CD1c-positive myeloid dendritic cell (primary cell): ENCODE data around the gene CAPRIN2.

Source experiments
- DNase-seq: peaks from one replicate; pipeline ENCODE4 v3.0.0-alpha.2; 2016; ENCODE audit errors: extremely low spot score

The CAPRIN2 gene, protein sequence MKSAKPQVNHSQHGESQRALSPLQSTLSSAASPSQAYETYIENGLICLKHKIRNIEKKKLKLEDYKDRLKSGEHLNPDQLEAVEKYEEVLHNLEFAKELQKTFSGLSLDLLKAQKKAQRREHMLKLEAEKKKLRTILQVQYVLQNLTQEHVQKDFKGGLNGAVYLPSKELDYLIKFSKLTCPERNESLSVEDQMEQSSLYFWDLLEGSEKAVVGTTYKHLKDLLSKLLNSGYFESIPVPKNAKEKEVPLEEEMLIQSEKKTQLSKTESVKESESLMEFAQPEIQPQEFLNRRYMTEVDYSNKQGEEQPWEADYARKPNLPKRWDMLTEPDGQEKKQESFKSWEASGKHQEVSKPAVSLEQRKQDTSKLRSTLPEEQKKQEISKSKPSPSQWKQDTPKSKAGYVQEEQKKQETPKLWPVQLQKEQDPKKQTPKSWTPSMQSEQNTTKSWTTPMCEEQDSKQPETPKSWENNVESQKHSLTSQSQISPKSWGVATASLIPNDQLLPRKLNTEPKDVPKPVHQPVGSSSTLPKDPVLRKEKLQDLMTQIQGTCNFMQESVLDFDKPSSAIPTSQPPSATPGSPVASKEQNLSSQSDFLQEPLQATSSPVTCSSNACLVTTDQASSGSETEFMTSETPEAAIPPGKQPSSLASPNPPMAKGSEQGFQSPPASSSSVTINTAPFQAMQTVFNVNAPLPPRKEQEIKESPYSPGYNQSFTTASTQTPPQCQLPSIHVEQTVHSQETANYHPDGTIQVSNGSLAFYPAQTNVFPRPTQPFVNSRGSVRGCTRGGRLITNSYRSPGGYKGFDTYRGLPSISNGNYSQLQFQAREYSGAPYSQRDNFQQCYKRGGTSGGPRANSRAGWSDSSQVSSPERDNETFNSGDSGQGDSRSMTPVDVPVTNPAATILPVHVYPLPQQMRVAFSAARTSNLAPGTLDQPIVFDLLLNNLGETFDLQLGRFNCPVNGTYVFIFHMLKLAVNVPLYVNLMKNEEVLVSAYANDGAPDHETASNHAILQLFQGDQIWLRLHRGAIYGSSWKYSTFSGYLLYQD

DNA sequence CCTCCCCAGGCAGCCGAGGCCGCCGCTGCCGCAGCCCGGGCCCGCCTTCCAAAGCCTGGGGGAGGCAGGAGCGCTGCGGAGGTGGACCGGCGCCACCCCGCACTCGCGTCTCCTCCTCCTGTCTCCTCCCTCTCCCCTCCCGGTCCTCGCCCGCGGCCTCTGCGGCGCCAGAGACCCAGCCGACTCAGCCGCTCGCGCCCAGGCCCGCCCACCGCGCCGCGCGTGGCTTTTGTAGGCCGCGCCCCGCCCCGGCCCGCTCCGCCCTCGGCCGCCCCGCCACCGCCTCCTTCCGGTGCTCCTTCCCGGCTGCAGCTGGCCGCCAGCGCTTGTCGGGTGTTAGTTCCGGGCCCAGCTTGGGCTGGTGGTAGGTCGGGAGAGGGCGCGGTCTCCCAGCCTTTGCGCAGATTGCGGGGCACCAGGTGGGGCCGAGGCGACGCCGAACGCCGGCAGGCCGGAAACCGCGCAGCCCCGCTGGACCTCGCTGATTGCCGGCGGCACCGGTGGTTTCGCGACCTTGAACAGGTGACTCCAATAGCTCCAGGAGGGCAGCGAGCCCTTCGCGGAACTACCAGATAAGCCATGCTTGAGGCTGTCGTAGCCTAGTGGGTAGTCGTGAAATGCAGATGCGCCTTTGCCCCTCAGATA lies at the start of gene CAPRIN2:
CAPRIN2 (minus strand) TSS at position 202 of the 645 bp plus-strand sequence. CDS start 1,431 bp downstream, outside the sequence.
- peak; percentile 96 for DNase-seq

DNA sequence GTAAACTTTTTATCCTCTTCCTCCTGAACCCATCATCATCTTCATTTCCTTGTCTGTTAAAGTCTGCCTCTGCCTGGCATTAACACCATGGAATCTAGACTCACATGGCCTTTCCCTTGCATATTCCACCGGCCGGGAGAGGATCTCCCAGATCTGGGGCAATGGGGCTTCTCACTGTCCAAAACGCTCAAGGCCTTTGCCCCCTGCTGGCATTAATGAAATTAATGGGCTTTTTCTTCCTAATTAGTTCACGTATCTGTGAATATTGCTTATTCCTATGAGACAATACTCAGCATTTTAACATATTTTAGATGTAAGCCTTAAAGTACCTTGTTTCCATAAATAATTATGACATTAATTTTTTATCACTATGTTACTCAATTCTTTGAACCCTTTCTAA lies 42.9 kb upstream of the CAPRIN2 start:
- no peak for DNase-seq

DNA sequence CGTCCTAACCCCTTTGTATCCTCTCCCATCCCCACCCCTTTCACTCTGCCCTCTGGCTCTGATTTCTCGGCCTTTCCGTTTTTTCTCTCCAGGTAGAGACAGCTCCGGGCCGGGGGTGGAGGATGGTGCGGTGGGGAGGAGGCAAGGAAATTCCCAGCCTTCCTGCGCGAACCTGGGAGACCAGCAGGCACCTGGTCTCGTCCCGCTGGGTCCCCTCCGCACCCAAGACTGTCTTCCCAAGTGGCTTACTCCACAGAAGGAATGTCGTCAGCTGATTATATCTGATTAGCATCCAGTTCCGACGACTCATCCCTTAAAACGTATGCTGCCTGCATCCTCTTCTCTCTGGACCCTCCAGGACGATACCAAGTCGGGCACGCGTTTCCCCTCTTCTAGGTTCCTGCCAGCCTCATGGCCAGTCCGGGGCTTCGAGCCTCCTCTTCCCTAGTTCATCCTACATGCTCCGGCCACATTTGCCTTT lies 42.2 kb upstream of the CAPRIN2 start:
- DNase-seq: no peak

DNA sequence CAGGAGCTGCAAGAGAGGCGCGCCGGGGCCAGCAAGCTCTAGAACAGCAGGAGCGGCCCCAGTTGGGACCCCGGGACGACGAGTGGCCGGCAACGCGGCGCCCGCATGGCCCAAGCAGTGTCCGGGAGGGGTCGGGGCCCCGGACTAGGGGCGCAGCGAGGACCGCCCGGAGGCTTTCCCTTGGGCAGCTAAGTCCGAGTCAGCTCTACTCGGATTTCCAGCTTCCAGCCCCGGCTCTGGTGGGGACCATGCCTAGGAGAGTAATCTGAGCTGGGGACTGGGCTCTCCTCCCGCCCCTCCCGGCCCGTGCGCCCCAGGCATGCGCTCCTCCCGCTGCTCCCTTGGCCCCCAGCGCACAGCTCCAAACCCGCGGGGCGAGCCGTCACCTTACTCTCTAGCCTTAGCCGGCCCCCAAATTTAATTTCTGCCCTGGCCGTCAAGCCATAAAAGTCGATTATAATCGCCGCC lies 41.6 kb upstream of the CAPRIN2 start:
- no peak for DNase-seq

DNA sequence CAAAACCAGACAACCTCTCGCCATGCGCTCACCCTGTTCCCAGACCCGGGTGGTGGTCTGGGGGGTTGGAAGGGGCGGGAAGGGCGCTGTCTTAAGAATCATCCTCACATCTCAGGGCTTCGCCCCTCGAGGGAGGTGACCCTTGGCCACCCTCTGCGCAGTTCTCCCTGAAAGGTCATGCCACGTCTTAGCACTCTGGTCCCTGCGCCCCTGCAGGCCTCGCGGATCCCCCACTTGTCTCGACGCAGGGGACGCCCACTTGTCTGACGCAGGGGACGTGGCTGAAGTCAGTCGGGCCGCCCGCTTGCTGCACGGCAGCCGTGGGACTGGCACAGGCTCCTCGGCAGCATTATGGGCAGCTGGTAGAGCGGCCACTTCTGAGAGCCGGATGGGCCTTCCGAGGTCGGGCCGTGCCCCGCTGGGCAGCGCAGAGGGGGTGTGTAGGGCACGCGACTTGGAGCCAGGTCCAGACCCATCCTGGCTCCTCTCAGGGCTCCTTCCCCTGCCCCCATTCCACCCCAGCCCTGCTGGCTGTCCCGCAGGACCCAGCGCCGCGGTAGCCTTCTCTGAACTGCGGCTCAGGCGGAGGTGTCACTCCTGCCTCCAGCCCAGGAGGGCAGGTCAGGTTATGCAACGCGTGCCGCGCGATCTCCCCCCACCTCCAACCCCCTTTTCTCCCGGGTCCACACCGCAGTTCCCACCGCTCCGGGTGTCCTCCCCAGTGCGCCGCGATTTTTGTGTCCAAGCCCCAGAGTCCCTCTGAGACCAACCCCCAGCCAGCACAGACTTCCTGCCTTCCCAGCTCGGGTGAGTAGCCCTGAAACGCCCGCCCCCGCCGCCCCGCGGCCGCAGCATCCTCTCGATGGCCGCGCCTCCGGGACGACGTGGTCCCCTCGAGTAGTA lies 40.9 kb upstream of the CAPRIN2 start:
- DNase-seq: peak; percentile 74

DNA sequence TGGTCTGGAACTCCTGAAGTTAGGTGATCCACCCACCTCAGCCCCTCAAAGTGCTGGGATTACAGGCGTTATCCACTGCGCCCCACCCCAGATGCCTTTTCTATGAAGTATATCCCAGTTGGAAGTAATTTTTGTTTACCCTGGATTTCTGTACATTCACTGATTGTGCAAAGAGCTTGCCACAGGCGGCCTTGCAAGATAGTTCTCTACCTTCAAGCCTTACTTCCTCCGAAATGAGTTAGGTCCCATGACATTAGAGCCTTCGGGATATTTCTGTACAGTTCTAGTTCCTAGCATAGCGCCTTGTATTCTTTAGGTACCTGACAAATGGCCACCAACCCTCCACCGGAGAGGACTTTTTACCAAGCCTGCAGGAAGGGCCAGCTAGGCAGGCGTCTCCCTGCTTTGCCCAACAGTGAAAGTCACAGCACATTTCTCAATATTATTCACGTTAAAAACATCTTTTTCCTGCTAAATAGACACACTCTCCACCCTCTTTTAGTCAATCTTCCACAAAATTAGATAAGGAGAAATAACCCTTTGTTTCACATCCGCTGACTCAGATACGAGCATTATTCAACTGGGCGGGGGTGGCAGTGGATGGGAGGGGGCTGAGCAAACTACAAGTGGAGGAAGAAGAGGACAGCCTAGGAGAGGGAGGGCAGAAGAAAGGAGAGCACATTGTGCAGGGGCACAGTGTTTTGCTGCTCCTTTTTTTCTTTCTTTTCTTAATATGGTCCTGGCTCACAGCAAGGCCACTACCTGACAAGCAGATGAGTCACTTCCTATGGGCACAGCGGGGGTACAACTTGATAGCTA lies 40.0 kb upstream of the CAPRIN2 start:
- peak; percentile 69 for DNase-seq

DNA sequence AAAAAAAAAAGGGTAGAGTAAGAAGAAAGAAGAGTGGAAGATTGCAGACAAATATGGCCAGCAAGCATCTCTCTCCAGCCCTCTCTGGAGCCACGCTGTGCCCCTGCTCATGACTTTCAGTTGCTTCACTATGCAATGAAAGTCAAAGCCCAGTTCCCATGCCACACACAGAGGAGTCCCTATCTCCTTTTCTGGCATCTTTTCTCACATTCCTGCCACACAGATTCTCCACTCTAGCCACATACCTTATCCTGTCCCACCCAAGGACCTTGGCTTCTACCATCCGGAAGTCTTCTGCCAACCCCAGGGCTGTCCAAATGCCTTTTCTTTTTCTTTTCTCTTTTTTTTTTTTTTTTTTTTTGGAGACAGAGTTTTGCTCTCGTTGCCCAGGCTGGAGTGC lies 39.3 kb upstream of the CAPRIN2 start:
- no peak for DNase-seq

DNA sequence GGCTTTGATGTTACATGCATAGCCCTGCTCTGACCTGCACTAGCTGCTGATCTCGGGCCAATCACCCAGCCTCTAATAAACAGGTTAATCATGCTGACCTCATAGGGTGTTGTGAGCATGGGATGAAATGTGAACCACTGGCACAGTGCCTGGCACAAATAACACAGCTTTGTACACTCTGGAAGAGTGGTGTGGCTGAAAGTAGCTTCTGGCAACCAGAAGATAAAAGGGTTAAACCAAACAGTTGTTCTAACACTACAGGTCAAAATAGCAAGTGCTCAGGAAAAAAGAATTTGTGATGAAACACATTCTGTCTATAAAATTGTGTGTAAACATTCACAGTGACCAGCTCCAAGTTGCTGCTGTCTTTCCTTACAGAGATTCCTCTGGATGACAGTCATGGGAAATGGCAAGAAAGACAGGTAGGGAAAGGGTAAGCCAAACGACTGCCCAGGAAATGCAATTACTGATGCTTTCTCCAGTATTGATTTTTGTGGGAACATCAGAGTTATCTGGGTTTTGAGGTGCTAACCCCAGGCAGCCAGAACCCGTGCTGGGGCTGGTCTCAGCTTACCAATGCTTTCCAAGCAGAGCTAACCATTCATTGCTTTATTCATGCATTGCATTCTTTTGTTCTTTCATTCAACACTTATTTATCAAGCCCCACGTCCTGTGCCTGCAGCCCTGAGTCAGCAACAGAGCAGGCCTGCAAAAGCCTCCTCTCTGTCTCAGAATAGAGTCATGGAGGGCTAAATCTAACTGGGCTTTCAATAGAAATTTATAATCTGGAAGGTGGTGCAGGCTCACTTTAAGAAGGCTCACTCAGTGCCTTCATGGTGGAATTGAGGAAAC lies 38.1 kb upstream of the CAPRIN2 start:
- DNase-seq: no peak

DNA sequence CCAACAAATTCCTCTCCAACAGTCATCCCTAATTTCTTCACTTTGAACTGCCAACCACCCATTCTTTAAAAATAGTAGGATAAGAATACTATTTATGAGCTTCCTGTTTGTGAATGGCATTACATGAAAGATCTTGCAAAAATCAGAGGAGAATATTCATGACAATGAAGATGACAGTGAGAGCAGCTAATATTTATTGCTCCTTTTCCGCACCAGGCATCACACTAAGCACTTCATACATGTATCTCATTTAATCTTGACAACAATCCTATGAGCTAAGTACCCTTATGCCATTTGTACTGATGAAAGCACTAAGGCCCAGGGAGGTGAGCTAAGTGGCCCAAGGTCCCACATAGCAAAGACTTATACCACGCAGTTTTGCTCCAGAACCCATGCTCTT lies 37.3 kb upstream of the CAPRIN2 start:
- no peak for DNase-seq

DNA sequence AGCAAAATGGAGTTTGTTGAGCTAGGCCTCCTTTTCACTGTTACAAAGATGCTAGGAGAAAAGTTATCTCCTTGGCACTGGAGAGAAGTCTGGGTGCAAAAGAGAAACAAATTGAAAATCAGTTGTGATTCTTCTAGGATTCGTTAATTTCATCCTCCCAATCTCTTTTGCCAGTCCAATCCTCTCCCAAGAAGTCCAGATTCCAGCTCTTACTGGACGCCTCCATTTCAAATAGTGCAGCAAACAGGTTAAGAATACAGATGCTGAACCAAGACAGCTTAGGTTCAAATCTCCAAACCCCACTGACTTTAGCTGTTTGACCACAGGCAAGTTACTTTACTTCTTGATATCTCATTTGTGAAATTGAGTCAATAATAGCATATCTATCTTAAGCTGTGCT lies 34.0 kb upstream of the CAPRIN2 start:
- DNase-seq: no peak

DNA sequence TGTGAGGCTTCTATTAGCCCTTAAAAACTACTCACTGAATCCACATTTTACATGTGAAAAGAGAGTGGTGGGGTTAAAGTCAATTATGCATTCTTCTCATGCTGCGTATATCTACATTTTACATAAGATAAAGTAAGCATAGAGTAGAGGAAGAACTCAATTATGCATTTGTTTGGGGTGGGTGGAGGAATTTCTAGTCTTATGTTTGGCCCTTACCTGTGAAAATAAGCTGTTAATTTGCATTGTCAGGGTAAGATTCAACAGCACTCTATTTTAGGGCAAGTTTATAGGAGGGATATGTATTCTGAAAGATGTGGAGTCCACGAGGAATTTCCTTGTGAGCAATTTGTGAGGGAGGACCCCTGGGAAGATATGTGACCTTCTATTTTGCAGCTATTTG lies 30.9 kb upstream of the CAPRIN2 start:
- DNase-seq: no peak

DNA sequence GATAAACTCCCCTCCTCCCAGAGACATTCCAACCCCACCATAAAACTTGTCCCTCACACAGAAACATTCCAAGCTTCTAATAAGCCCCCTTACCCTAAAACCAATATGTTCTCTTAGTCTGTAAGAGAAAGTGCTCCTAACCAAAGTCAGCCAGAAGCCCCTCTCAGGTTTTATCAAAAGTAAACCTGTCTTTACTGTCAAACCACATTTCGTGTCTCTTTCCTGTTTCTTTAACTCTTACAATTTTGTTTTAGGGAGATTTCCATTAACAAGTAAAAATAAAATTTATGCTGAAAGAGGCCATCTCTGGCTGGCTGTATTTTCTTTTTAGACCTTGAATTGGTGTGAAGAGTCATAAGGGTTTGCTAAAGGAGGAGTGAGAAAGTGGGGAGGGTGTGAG lies 29.8 kb upstream of the CAPRIN2 start:
- no peak for DNase-seq

DNA sequence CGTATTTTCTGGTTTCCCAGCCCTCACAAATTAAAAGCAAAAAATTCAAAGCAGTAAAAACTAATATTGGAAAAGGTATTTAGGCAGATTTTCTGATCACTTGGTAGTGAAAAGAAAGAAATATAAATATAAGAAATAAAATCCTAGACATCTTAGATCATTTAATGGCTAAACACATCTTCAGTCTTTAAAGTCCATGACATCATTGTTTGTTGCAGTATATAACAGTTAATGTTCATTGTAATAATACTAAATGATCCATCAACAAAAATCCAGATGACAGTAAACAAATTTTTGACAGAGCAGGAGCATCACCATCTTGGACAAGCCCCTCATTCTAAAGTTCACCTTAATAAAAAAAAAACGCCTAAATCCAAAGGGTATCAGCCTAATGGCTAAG lies 29.2 kb upstream of the CAPRIN2 start:
- DNase-seq: no peak

DNA sequence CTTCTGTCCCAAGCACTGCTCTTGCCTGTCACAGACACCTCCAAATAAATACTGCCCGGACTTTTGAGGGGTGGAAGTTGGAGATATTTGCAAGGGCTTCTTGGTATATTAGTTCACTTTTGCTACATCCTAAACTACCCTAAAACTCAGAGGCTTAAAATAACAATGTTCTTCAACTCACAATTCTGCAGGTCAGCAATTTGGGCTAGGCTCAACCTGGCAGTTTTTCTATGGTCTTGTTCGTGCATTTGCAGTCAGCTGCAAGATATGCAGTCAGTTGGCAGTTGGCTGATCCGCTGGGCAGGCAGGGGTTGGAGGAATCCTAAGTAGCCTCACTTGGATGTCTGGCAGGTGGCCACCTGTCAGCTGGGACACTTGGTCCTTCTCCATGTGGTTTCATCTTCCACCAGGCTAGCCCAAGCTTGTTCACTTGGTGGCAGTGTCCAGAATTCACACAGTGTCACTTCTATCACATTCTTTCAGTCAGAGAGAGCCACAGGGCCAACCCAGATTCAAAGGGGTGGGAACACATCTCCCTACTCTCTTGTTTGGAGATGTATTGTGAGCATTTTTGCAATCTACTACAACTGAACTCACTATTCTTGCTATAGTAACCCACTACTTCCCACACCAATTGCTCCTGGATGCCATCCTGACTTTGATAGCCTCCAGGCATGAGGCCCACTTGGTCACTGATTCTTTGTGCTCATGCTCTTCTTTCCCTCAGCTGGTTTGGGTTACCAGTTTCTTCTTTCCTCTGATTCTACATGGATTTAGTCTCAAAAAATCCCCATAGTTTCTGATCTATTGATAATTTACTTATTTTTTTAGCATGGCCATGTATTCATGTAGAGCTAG lies 27.8 kb upstream of the CAPRIN2 start:
- no peak for DNase-seq

DNA sequence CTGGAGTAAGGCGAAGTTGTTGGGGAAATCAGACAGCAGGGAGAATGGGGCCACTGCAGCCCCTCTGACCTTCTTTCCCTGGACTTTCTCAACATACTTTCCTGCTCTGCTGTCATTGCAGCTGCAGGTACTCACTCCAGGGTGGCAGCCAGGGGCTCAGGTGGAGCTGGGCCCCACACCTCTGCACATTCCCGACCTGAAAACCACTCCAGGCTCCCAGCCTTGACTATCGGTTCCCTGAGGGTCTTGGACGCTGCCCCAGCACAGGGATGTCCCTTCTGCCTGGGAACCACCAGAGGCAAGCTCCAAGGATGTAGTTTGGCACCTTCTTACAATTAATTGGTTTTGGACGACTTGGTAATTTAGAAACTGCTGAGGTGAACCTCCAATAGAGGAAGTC lies 24.8 kb upstream of the CAPRIN2 start:
- DNase-seq: no peak

DNA sequence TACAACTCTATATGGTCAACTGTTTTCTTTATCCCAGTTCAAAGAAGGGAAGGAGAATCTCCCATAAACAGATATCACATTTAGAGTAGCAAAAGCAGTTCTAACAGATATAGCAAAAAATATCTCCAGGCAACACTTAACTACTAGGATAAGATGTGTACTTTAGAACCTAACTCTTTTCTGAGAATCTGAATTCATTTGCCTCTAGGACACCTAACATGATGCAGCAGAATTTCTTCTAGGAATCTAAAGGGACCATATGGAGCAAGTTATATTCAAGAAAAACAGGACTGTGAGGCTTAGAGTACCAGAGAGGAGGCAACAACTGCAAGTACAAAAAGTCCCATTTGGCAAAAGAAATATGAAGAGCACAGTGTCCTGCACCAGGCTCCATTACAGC lies 24.4 kb upstream of the CAPRIN2 start:
- DNase-seq: no peak

DNA sequence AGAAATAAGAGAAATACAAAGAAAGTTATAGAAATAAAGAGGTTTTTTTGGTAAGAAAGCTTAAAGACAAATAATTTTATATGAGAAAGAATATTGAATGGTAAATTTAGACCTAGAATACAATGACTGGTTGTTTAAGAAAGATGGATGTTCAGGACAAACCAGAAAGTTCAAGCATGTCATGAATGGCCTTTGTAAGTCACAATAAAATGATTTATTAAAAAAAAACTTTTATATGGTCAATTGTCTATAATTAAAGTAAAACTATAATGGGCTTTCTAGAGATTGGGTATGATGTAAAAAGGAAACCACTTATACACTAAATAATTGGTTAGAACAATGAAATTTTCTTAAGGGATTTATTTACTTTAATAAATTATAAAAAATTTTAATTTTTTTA lies 19.8 kb upstream of the CAPRIN2 start:
- no peak for DNase-seq

DNA sequence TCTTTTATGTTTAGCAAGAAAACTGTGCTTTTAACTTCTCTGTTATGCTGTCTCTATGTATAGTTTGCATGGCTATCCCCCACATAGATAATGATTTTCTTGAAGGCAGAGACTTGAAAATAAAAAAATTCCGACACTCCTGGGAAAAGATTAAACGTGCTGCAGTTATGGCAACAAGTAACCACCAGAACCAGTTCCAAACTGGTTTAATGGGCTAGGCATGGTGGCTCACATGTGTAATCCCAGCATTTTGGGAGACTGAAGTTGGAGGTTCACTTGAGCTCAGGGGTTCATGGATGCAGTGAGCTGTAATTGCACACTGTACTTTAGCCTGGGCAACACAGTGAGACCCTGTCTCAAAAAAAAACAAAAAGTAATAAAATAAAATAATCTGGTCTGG lies 15.1 kb upstream of the CAPRIN2 start:
- no peak for DNase-seq
